GDM1 (cell line): ENCODE results near the gene BEND2.

Experiments
- DNase-seq: peaks from one replicate; lab custom pipeline; 2025; lab: John Stamatoyannopoulos, UW

Gene BEND2

GRCh38 chrX:18136816-18137215 lies 83.9 kb downstream of the BEND2 start:
- no peak for DNase-seq

GRCh38 chrX:18133605-18134004 lies 87.1 kb downstream of the BEND2 start:
- DNase-seq = no peak

- no peak for DNase-seq
Observed at GRCh38 chrX:18129690-18130089, 91.0 kb downstream of the BEND2 start.

- DNase-seq = no peak
Observed at GRCh38 chrX:18126971-18127370, 93.7 kb downstream of the BEND2 start.

GRCh38 chrX:18119856-18120255 lies 100.8 kb downstream of the BEND2 start:
- DNase-seq = no peak
